Inflammatory macrophage treated with lipopolysaccharide for 4 hours (primary cell): ENCODE data around the gene DIAPH2.

ENCODE experiments used
- DNase-seq: peaks from one replicate; pipeline ENCODE4 v3.0.0-alpha.2; 2020

DIAPH2 gene

DNA sequence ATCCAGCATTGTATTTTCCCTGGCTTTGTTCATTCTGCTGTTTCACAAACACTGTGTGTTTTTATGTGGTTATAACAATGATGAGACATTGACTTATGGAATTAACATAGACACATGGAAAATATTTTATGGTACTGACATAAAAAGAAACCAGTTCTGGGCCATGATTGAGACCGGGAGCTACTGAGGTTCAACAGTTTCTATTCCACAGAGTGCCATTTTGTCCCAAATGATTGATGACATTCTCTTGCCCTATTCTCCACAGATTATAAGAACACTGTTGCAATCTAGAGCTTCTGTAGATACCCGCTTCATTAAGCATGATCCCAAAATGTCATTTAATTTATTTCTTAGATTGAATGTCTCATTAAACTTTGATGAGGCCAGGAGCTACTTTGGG, 525.9 kb downstream of the DIAPH2 start:
- no peak for DNase-seq

DNA sequence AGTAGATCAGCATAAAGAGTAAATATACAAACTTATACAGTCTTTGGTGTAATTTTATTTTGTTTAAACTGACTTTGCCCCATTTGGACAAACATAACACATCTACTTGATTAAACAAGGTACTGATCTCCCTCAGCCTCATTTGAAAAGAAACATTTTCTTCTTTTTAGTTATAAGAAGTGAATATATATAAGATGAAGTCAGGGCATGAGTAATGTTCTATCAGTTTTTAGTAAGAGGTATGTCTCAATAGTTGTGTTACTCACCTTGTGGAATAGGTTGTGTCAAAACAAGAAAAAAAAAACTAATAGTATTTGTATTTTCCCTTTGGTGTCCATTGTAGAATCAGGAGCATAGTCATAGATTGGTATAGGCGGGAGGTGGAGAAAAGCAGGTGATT, 526.4 kb downstream of the DIAPH2 start:
- DNase-seq, result peak; percentile 7

DNA sequence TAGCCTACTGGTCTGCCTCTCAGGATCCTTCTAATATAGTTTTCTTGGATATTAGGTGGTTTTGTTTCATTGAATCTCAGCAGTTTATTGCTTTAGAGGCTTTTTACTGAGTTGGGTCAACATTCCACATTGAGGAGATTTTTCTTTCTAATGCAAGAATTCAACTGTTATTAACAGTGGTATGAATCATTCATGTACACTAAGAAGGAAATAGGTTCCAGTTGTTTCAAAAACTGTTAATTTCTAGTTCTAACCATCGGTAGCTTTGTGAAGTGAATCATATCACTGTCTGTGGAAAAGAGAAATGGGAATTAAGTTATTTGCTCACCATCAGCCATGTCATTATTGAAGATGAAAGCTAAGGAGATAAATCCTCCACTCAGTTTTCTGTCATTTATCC, 530.5 kb downstream of the DIAPH2 start:
- no peak for DNase-seq

DNA sequence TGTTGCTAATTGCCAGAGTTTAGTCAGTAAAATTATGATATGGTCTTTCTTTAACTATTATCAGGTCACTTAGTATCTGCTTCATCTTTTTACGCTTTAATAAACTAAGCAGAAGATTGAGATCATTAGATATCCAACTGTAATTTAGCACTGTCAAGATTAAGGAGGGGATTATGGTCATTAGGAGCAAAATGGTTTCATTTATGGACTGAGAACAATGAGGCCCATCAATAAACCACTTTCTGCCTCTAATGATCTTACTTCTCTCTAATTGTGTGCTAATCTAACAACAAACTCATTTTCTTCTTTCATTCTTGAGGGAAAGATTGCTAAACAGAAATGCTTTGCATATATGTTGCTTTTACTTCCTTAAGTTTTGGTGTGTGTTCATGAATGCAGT, 539.5 kb downstream of the DIAPH2 start:
- peak; percentile 17 for DNase-seq

DNA sequence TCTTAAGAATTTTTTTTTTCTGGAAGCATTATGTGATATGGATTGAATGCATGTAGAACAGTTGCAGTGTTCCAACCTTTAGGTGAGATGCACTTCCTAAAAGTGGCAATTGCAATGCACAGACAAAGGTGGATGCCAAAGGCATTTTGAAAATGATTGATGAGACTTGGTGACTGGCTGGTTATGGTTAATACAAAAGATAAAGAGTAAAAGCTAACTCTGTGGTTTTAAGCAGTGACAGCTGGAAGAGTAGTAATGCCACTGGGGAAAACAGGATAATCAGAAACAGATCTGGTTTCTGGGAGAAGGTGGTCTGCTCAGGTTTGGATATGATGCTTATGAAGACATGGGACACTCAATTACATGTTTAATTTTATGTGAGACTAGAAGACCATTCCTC, 544.7 kb downstream of the DIAPH2 start:
- no peak for DNase-seq

DNA sequence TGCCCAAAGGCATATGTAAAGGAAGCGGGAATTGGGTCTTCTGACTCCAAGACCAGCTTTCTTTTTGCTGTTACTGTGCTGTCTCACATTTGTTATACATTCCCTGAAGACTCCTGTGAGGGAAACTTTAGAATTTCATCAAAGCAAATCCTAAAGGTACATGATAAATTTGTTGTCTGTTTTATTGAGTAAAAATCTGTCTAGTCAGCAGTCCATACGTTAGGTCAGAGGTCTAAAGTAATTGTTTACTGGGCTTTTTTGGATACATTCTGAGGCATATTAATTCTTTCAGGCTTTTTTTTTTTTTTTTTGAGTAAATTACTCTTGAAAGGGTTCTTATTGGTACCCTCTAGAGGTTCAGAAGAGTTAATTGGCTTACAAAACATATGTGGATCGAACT, 546.3 kb downstream of the DIAPH2 start:
- DNase-seq, result no peak

DNA sequence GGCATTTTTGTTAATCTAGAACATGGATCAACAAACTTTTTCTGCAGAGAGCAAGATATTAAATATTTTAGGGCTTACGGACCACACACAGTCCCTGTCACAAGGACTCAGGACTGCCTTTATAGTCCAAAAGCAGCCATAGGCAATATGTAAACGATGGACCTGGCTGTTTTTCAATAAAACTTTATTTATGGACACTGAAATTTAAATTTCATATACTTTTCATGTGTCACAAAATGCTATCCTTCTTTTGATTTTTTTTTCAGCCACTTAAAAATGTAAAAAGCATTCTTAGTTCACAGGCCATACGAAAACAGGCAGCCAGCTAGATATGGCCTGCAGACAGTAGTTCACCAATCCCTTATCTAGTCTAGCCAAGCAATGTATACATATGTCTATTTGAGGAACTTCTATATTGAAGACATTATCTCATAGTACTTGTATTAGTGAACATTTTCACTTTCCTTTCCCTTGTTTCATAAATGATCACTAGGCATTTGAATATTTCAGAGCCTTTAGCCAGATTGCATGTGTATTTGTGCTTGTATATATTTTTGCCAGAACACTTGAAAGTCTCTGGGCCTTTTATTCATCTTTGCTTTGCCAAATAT, 549.9 kb downstream of the DIAPH2 start:
- DNase-seq, result peak; percentile 68

DNA sequence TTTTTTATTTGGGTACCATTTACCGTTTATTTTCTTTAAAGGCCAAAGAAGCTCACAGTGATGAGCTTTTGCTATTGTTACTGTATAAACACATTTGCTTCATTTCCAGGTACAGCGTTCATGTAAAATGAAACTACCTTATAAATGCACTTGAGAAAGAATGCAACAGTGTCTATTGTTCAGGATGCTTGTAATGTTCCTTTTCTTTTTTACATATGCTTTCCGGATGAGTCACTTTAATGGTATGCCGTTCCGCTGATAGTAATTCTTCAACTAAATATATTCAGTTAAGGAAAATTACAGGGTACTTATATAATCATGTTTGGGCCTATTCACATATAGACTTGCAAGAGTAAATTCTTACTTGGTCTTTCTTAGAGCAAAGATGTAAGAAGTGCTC, 554.0 kb downstream of the DIAPH2 start:
- DNase-seq, result no peak

DNA sequence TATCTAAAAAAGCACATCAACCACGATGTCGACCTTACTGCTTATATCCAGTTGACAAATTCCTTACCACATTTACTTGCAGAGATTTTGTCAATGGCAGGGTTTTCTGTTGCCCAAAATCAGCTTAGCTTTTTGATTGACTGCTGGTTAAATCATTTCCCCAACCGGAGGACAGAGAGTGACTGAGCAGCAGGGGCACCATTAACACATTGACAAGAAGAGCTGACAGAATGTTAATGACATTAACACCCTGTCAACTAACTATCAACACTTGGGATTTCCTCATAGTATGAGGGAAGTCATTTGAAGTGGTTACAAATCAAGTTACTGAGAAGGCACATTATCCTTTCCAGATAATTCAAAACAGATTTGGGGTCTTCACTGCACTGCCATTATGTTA, 567.5 kb downstream of the DIAPH2 start:
- DNase-seq, result no peak

DNA sequence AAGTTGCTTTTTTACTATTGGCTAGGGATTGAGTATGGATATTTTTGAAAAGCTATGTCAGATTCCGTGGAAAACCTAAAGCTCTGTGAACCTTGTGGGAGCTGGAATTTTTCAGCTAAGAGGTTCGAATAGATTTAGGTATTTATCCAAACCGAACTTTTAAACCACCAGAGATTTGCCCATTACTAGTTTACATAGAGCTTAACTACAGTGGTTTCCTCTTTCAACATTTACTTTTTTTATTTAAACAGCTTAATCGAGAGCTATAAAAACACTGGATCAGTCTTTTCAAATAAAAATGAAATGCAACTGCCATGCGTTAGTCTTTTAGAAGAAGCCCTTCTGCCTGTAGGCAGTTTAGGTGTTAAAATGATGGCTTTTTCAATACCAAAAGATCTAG, 576.0 kb downstream of the DIAPH2 start:
- DNase-seq, result no peak

DNA sequence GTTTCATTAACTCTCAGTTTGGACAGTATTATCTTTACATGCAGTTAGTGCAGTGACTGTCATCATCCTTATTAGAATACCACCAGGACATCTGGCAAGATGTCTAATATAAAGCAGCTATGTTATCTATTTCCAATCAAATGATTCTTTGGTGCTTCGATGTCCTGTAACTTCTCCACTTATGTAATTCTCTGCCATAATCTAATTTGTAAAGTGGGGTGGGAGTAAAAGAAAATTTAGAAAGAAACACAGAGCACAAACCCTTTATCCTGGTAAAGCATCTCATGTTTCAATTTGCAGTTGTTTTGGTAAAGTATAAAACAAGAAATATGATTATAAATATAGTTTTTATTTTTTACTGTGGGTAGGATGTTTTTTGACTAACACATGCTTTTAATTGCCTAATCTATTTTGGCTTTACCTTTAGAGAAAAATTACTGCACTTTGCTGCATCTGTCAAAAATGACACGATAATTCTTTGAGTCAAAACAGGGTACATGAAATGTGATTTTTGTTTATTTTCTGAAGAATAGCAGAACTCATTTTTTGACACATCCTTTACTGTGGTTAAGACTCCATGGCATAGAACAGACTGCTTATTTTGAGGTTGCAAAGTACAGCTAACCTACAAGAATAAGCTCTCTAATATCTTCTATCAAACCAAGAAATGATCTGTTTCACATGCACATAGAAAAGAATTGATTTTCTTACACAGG, 581.9 kb downstream of the DIAPH2 start:
- DNase-seq, result no peak

DNA sequence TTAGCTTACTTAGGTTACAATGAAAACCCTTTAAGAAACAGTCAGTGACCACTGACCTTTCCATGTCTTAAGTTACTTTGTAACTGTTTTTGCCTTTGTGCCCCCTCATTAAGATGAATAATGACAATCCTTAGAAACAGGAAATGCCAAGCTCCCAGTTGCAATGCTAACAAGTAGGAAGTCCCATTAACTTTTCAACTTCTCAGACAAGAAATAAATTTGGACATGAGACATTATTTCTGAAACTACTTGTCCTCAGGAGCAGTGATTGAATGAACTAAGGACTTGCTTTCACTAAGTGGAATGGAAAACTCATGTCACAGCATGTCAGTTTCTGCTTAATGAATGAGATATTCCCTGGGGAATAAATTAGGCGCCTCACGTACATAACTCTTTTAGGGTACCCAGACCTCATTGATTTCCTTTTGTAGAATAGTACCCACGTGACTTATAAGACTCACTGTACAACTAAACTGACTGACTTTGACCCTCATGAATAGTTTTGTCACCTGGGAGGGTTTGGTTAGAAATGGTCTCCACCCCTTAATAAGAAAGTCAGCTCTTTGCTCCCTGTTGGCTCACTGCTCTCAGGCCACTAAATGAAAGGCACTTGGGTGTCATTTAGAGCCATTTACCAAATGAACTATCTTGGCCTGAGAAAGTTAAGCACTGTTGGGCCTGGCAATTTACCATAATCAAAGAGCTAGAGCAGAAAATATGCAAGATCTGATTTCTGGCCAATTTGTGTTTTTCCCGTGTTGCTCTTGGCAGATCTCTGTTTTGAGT, 582.9 kb downstream of the DIAPH2 start:
- no peak for DNase-seq

DNA sequence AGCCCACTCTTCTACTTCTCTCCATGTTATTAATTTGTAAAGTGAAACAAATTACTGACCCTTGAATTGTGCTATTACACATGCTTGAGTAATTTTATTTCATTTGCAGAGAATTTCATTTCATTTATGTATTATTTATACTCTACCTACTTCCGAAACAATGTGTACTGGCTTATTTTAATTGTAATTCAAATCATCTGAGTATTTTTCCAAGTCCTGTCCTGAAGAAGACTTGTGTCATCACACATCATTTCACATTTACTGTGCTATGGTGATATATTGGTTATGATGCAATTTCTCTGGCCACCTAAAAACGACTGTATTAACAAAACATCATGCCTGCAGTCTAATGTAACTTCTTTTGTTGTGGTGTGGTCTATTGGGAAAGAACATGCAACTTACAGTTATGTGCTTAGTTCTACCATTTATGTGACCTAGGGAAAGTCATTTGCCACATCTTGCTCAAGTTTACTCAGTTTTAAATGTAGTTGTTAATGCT, 583.6 kb downstream of the DIAPH2 start:
- no peak for DNase-seq

DNA sequence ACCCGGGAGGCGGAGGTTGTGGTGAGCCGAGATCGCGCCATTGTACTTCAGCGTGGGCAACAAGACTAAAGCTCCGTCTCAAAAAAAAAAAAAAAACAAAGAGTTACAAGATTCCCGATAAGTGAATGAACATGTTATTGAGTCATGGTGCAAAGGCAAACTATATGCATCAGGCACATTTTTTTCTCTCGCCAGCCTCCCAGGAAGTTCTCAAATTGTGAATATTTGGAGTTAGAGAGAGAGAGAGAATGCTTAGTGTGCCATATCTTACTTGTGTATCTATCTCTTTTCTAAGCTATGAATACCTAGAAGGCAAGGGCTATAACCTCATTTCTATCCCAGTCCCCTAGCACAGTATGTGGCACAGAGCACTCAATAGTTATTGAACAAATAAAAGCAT, 599.9 kb downstream of the DIAPH2 start:
- no peak for DNase-seq

DNA sequence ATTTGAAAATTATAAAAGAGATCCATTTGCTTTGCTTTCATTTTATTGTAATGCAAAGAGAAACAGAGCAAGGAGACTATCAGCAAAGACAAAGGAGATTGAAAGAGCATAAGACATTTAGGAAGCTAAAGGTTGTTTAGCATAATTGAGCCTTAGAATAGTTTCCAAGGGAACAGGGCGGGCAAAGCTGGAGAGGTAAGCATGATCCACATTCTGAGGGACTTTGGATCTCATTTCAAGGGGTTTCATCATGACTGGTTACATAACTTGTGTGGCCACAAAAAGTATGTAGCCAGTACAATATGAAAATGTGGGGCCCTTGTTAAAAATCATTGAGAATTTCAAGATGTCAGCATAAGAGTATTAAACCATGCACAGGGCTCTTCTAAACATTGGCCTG, 605.6 kb downstream of the DIAPH2 start:
- DNase-seq, result no peak

DNA sequence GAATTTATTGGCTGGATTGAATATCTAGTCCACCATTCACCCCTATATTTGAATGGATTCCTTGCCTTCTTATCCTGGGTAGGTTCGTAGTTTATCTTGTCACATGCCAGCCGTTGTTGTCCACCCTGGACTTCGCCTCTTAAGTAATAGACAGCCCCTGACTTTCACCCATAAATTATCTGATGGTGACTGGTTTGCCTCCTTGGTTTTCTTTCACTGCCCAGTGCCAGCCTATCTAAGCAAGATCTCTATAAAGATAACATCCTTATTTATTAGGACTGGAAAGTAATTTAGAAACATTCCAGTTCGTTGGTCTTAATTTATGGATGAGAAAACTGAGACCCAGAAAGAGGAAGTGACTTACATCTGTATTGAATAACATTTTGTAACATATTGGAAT, 609.4 kb downstream of the DIAPH2 start:
- no peak for DNase-seq

DNA sequence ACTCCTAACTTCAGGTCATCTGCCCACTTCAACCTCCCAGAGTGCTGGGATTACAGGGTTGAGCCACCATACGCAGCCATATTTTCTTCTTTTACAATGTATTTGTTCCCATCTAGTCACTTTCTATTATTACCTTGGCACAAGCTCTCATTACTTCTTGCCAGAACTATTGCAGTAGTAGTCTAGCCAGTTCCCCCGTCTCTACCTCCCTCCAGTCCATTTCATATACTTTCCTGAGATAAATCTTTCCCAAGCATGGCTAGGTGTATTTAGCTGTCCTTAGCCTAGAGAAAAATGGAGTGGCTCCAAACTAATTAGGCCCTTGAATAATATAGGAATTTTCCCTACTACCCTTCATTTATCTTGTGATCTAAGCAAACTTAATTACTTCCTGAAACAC, 611.3 kb downstream of the DIAPH2 start:
- DNase-seq, result no peak

DNA sequence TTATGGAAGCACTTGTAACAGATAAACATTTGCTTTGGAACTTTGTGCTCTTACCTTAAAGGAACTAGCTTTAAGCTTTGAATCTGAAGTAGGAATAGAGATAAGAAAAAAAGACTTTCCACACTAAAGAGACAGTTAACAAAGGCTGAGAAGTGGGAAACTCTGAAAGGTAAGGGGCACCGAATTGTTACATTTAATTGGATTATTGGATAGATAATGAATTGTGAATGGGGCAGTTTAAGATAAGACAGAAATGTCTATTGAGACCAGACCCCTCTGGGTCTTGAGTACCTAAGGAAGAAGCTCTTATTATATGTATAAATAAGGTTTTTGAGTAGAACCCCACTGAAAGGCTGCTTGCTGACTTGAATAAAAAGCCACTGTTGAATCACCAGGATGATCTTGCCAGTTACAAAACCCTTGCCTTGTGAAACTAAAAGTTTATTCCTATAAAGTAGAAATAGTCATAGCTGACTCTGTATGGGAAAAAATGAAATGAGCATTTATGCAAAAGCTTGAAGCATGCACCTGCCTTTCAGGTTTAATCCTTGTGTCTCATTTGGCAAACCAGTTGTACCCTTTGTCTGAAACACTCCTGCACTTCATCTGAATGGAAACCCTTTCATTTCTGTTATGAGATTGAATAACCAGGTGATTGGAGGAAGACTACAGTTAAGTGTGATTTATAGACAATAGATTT, 622.3 kb downstream of the DIAPH2 start:
- peak; percentile 11 for DNase-seq

DNA sequence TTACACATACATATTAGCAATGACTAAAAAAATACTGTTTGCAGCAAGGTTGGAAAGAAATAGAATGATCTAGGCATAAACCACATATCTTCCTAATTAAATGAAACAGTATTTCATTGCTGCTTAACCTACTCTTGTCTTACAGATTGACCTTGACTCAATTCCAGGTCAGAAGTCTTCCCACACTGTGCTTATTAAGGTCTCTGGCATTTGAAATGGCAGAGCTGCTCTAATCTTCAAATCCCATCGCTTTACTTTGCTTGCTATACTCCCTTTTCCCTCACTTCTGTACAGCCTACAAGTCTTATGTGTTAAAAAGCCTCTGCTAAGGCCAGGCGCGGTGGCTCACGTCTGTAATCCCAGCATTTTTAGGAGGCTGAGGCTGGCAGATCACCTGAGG, 623.5 kb downstream of the DIAPH2 start:
- DNase-seq, result no peak

DNA sequence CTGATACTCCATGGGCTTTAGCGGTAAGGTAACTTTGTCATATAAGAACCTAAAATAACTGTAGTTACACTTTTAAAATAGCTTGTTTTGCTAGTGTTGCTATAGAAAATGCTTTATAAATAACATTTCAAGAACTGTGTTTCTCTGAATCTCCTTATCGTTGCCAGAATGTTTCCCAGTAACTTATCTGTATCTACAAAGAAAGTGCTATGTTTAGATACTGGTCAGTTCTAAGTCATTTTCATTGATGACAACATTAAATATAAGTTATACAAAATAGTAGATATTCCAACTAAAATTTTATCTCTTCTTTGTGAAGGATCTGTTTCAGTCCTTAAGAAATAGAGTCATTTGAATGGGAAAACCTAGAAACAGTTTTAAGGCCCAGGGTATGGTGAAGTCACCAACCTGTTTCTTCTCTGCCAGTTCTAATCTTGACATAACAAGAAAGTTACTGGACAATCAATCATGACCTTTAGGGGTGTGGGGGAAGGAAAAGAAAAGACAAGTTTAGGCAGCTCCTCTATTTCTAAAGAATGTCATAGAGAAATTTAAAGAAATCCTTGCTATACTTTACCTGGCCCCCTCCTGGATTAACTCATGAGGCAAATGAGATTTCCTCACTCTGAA, 625.0 kb downstream of the DIAPH2 start:
- no peak for DNase-seq

DNA sequence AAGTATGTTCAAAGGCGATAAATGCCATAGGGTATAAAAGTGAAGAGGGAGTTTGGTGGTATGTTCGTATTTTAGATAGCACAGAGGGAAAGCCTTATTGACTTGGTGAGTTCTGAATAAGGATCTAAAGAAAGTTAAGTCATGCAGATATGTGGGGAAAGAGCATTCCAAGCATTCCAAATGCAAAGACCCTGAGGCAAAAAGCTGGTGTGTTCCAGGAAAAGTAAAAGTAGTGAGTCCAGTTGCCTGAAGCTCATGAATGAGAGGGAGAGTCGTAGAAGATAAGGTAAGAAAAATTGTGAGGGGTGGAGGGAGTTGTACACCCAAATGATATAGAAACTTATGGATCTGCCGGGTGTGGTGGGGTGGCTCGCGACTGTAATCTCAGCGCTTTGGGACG, 625.7 kb downstream of the DIAPH2 start:
- no peak for DNase-seq

DNA sequence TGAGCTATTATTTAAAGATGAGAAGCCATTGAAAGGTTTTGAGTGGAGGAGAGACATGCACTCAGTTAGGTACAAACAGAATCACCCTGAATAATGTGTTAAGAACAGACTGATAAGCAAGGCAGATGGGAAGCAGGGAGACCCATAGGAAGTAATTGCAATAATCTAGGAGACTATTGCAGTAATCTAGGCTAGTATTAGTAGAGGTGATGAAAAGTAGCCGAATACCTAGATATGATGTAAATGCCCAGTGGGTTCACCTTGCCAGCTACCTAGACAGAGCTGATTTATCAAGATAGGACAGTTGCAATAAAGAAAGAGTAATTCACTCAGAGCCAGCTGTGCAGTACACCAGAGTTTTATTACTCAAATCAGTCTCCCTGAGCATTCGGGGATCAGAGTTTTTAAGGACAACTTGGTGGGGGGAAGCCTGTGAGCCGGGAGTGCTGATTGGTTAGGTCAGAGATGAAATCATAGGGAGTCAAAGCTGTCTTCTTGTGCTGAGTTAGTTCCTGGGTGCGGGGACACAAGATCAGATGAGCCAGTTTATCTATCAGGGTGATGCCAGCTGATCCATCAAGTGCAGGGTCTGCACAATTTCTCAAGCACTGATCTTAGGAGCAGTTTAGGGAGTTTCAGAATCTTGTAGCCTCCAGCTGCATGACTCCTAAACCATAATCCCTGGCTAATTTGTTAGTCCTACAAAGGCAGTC, 626.6 kb downstream of the DIAPH2 start:
- no peak for DNase-seq
